Neural cell (in vitro differentiated cells): ENCODE measurements around the gene HLA-DPA1.

Experiments
- CTCF ChIP-seq: fragments of 450-650 bp; IDR thresholded peaks from 2 replicates; pipeline ENCODE4 v1.5.1; 2014; ENCODE audit warnings: antibody characterized with exemption, mild to moderate bottlenecking, moderate library complexity; ENCODE audit not compliant: poor library complexity, severe bottlenecking
- EZH2 ChIP-seq: fragments of 200-600, 300-800 bp; shearing (Covaris generic), sonication (generic); IDR thresholded peaks from 2 replicates; pipeline ENCODE4 v1.6.1; 2014; ENCODE audit warnings: antibody characterized with exemption, low read length, borderline replicate concordance, mild to moderate bottlenecking; ENCODE audit not compliant: insufficient read depth, poor library complexity, severe bottlenecking
- MXI1 ChIP-seq: fragments of 450-650 bp; conservative IDR thresholded peaks from 2 replicates; pipeline ENCODE4 v1.6.1; 2014; ENCODE audit warnings: antibody characterized with exemption, mild to moderate bottlenecking; ENCODE audit not compliant: poor library complexity, severe bottlenecking
- POLR2AphosphoS5 ChIP-seq: IDR thresholded peaks from 2 replicates; pipeline ENCODE4 v1.6.1; 2012
- REST ChIP-seq: IDR thresholded peaks from 2 replicates; pipeline ENCODE4 v1.6.1; 2012; ENCODE audit warnings: borderline replicate concordance

DNA sequence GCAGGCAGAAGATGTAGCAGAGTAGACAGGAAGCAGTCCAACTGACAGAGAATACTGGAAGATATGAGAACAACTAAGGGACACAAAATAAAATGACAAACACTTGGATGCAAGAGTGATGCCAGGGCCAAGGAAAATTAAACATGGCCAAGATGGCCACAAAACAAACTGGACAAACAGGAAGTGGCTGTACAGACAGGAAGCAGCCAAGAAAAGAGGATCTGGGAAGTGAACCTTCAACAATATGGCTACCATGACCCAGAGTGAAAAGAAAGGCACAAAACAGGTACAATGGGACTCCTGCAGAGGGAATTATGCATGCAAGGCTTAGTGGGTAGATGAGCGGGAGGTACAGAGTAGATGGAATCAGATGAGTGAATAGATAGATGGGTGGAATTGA, 31.4 kb upstream of the HLA-DPA1 start:
- no peak for TF ChIP-seq POLR2AphosphoS5
- TF ChIP-seq CTCF: no peak
- no peak for TF ChIP-seq MXI1
- no peak for TF ChIP-seq EZH2
- TF ChIP-seq REST: no peak
